Spleen (tissue), 11 donors: Measurements from ENCODE around the gene MARK1. TPM values are rescaled to one million over a fixed set of nuclear protein-coding genes. Genes with fewer than 3 reads are reported as not detected.
"Not testable (repeated sequence)": the region's sequence is repeated elsewhere in the genome, so short reads cannot be mapped to it uniquely, and the experiment has no call there.

Experiments
- DNase-seq: peaks from one replicate; pipeline ENCODE4 v3.0.0-alpha.2; 2020
- H3K27ac ChIP-seq, 8 donors: fragments of 200-600 bp; sonication (generic) in 7 of 8; 1 replicate in 4 of 8; 2 replicates in 4 of 8; pipeline versions ENCODE4 v1.5.0 to v1.8.0; 2016 to 2021; ENCODE audit warnings: inconsistent platforms in 4 of 8, mild to moderate bottlenecking in 4 of 8, moderate library complexity in 1 of 8
- H3K27me3 ChIP-seq, 7 donors: fragments of 200-600 bp; sonication (generic) in 6 of 7; replicated peaks in 1 of 7; 1 replicate in 4 of 7; 2 replicates in 3 of 7; pipeline versions ENCODE4 v1.5.0 to v1.8.0; 2016 to 2021; ENCODE audit warnings: inconsistent platforms in 3 of 7, mild to moderate bottlenecking in 1 of 7
- H3K36me3 ChIP-seq, 6 donors: fragments of 200-600 bp; sonication (generic) in 5 of 6; 1 replicate in 4 of 6; 2 replicates in 2 of 6; pipeline versions ENCODE4 v1.5.0 to v1.8.0; 2016 to 2021; ENCODE audit warnings: inconsistent platforms in 2 of 6
- H3K4me1 ChIP-seq, 6 donors: fragments of 200-600 bp; sonication (generic) in 5 of 6; 1 replicate in 3 of 6; 2 replicates in 3 of 6; pipeline versions ENCODE4 v1.5.0 to v1.8.0; 2016 to 2021; ENCODE audit warnings: inconsistent platforms in 3 of 6
- H3K4me3 ChIP-seq, 8 donors: fragments of 200-600 bp; sonication (generic) in 7 of 8; 1 replicate in 4 of 8; 2 replicates in 4 of 8; pipeline versions ENCODE4 v1.5.0 to v1.8.0; 2016 to 2021; ENCODE audit warnings: inconsistent platforms in 4 of 8, mild to moderate bottlenecking in 4 of 8, moderate library complexity in 2 of 8
- H3K9me3 ChIP-seq, 8 donors: fragments of 200-600 bp; sonication (generic) in 7 of 8; 1 replicate in 4 of 8; 2 replicates in 4 of 8; pipeline versions ENCODE4 v1.5.0 to v1.8.0; 2016 to 2021; ENCODE audit warnings: inconsistent platforms in 4 of 8
- POLR2A ChIP-seq, 3 donors: fragments of 450-650 bp; IDR thresholded peaks; one replicate each; pipeline ENCODE4 v1.5.1; 2017; ENCODE audit warnings: antibody characterized with exemption in 3 of 3, mild to moderate bottlenecking in 1 of 3
- POLR2AphosphoS5 ChIP-seq, 3 donors: sonication (generic); formaldehyde crosslinking; IDR thresholded peaks; one replicate each; pipeline ENCODE4 v1.5.1; 2017; ENCODE audit warnings: antibody characterized with exemption in 3 of 3
- WGBS, 5 donors: extraction: QIAGEN DNeasy Blood & Tissue Kit in 3 of 5; methylation state at CpG; one replicate each; pipeline versions ENCODE4 v1.1.5 to v1.1.7; 2013 to 2018; 5-methylcytosine and 5-hydroxymethylcytosine counted together
- intact Hi-C: fragments of 100-400 bp; cut with DNase I; formaldehyde crosslinking; loops from one replicate; pipeline ENCODE4 v1.15.0; 2023; ENCODE audit warnings: low total_unique reads
- polyA plus RNA-seq, 3 donors: library from polyadenylated mRNA; stranded (reverse); fragments of 200-250 nt; gene quantifications; one replicate each; pipeline ENCODE4 v1.2.1, GENCODE V29; 2013
- total RNA-seq, 7 donors: library from RNA; depleted of rRNA in 3 of 7; stranded (reverse); fragments of >200 nt in 3 of 7; fragmentation: NEBNext Ultra II Directional in 4 of 7; extraction: Animal tissue kit (Norgen Biotek cat#: 25700) in 4 of 7; gene quantifications; one replicate each; pipeline versions ENCODE4 v1.1.0 to v1.2.1, GENCODE V29; 2016 to 2021
- TF ChIP-seq, protein P1 (sequence below), 11 experiments: fragments of 200-600 bp in 7 of 11; fragments of 450-650 bp in 4 of 11; sonication (generic) in 4 of 11; IDR thresholded peaks in 8 of 11; conservative IDR thresholded peaks in 3 of 11; 1 replicate in 7 of 11; 2 replicates in 4 of 11; pipeline versions ENCODE4 v1.4.0 to v1.8.0; 2016 to 2021; ENCODE audit warnings: antibody characterized with exemption in 11 of 11, inconsistent platforms in 4 of 11, mild to moderate bottlenecking in 1 of 11
- donor health status: healthy with polysubstance abuse.
- donor health status: DM: no; HTN: no; CAD: no; lungs with moderate emphysema.
- donor health status: DM: no; HTN: no; CAD: no.
- donor health status: Bipolar disorder and iron deficiency.
- donor health status: healthy.
- donor health status: DM: no; HTN: no; CAD: no.
- donor health status: DM: yes; HTN: yes; CAD: no.

The MARK1 gene
- total and polyA plus RNA-seq, 10 donors, result 0.59 to 3.9 (median 2.1) TPM

DNA sequence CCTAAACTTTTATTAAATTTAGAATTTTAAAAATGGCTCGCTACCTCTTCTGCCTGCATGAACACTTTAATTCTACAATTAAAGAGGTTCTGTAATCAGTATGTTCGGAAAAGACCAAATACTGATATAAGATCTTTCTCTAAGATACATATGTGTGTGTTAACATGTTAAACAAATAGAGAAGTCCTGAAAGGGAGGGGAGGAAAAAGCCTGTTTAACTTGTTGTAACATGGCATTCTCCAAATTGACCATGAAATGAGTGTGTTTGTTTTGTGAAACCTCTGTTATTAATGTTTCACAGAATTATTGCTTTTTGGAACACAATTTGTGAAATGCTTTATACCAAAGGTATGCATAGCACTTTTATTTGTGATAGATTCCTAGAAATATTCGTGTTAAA lies 77.0 kb downstream of the MARK1 start:
- no peak for DNase-seq
- intact Hi-C loops, result no loop called here
- H3K27me3 ChIP-seq, result no peaks in the 10 kb centered on the region
- WGBS, 5 donors, result 85 to 94% (median 92%) methylated on average over 3 of the region's 3 CpGs
- H3K36me3 ChIP-seq, result no peaks in the 10 kb centered on the region
- TF ChIP-seq, protein P1, sequence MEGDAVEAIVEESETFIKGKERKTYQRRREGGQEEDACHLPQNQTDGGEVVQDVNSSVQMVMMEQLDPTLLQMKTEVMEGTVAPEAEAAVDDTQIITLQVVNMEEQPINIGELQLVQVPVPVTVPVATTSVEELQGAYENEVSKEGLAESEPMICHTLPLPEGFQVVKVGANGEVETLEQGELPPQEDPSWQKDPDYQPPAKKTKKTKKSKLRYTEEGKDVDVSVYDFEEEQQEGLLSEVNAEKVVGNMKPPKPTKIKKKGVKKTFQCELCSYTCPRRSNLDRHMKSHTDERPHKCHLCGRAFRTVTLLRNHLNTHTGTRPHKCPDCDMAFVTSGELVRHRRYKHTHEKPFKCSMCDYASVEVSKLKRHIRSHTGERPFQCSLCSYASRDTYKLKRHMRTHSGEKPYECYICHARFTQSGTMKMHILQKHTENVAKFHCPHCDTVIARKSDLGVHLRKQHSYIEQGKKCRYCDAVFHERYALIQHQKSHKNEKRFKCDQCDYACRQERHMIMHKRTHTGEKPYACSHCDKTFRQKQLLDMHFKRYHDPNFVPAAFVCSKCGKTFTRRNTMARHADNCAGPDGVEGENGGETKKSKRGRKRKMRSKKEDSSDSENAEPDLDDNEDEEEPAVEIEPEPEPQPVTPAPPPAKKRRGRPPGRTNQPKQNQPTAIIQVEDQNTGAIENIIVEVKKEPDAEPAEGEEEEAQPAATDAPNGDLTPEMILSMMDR (IDR thresholded peaks at IDR 0.05 in 8 of 11, conservative IDR thresholded peaks at IDR 0.05 in 3 of 11), result no peak
- TF ChIP-seq POLR2A (IDR thresholded peaks at IDR 0.05) (no peak), POLR2AphosphoS5 (IDR thresholded peaks at IDR 0.05) (no peak)
- no peaks in the 10 kb centered on the region for H3K9me3 ChIP-seq
- H3K27ac ChIP-seq, result no peak overlapping the region
- H3K4me3 ChIP-seq, result no peak overlapping the region
- H3K4me1 ChIP-seq, result no peaks in the 10 kb centered on the region

DNA sequence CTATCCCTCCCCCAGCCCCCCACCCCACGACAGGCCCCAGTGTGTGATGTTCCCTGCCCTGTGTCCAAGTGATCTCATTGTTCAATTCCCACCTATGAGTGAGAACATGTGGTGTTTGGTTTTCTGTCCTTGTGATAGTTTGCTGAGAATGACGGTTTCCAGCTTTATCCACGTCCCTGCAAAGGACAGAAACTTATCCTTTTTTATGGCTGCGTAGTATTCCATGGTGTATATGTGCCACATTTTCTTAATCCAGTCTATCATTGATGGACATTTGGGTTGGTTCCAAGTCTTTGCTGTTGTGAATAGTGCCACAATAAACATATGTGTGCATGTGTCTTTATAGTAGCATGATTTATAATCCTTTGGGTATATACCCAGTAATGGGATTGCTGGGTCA lies 77.7 kb downstream of the MARK1 start:
- WGBS, 5 donors, result 82 to 91% (median 90%) methylated on average over 4 of the region's 4 CpGs
- H3K4me1 ChIP-seq, H3K27ac ChIP-seq, H3K27me3 ChIP-seq, H3K9me3 ChIP-seq, H3K4me3 ChIP-seq, H3K36me3 ChIP-seq, intact Hi-C loops, DNase-seq: not testable (repeated sequence)

DNA sequence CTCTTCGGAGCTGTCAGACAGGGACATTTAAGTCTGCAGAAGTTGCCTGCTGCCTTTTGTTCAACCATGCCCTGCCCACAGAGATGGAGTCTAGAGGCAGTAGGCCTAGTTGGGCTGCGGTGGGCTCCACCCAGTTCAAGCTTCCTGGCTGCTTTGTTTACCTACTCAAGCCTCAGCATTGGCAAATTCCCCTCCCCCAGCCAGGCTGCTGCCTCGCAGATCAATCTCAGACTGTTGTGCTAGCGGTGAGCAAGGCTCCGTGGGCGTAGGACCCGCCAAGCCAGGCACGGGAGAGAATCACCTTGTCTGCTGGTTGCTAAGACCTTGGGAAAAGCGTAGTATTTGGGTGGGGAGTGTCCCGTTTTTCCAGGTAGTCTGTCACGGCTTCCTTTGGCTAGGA lies 83.2 kb downstream of the MARK1 start:
- H3K36me3 ChIP-seq, intact Hi-C loops, H3K27ac ChIP-seq, H3K9me3 ChIP-seq, DNase-seq, H3K27me3 ChIP-seq, H3K4me1 ChIP-seq, H3K4me3 ChIP-seq: not testable (repeated sequence)
- WGBS, 5 donors, result 84 to 95% (median 85%) methylated on average over 11 of the region's 11 CpGs

DNA sequence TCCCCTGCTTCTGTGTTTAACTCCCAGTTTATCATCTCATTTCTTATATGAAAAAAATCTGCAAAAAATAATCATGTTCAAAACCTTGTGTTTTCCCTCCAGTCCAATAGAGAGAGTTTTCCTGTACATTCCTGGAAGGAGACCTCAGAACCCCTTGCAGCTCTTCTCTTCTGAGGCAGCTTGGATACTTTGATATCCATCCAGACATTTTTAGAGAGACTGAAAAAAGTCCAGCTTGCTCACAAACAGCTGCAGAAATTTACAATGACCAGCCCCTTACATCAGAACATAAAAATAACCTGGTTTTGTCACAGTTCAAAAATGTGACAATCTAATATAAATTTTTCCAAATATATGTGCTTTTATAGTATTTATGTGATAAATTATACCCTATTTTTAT lies 88.9 kb downstream of the MARK1 start:
- Histone ChIP-seq H3K9me3 (no peaks in the 10 kb centered on the region), H3K36me3 (no peaks in the 10 kb centered on the region), H3K4me3 (no peak overlapping the region), H3K27me3 (no peaks in the 10 kb centered on the region), H3K4me1 (no peaks in the 10 kb centered on the region), H3K27ac (no peak overlapping the region)
- intact Hi-C loops, result no loop called here
- TF ChIP-seq POLR2AphosphoS5 (IDR thresholded peaks at IDR 0.05) (no peak), POLR2A (IDR thresholded peaks at IDR 0.05) (no peak)
- TF ChIP-seq, protein P1 (IDR thresholded peaks at IDR 0.05 in 8 of 11, conservative IDR thresholded peaks at IDR 0.05 in 3 of 11), result no peak
- no peak for DNase-seq

DNA sequence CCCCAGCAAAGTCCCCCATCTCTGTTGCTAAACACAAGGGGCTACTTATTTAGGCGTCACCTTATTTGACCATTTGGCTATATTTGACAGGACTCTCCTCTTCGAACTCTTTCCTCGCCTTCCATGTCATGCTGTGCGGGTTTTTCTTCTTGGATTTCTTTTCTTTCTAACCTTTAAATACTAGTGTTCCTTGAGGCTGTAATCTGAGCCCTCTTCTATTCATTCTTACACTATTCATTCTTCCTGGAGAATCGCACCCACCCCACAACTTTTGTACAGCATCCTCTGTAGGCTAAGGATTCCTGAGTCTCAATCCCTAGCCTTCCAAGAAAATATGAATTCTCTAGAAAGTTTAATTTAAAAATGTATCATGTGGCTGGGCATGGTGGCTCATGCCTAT lies 100.5 kb downstream of the MARK1 start:
- no peak overlapping the region for H3K4me3 ChIP-seq
- H3K4me1 ChIP-seq, result no peaks in the 10 kb centered on the region
- no peak for DNase-seq
- intact Hi-C loops, result no loop called here
- H3K36me3 ChIP-seq, result no peaks in the 10 kb centered on the region
- no peak overlapping the region for H3K27ac ChIP-seq
- H3K27me3 ChIP-seq, result no peaks in the 10 kb centered on the region
- H3K9me3 ChIP-seq, result no peaks in the 10 kb centered on the region
- WGBS, 5 donors, result 91 to 96% (median 94%) methylated on average over 5 of the region's 5 CpGs
- TF ChIP-seq, protein P1 (IDR thresholded peaks at IDR 0.05 in 8 of 11, conservative IDR thresholded peaks at IDR 0.05 in 3 of 11), result no peak
- TF ChIP-seq POLR2AphosphoS5 (IDR thresholded peaks at IDR 0.05), result no peak
- TF ChIP-seq POLR2A (IDR thresholded peaks at IDR 0.05), result no peak
